B cell (primary cell): ENCODE results near the gene CERS6. TPM values are rescaled to one million over a fixed set of nuclear protein-coding genes. Genes with fewer than 3 reads are reported as not detected.

ENCODE experiments used
- ATAC-seq: fragments of 200-7000 bp; cut with Tn5 transposase; one replicate; pipeline ENCODE4 v1.10.0; 2021; ENCODE audit warnings: low read depth, mild to moderate bottlenecking, moderate number of reproducible peaks, moderate library complexity
- CTCF ChIA-PET: fragments of 350-600 bp; sonication (Branson Sonifier 250); formaldehyde crosslinking; loops from one replicate; lab custom pipeline; 2021; ENCODE audit warnings: antibody characterized with exemption, inconsistent platforms; lab: Charles Lee
- POLR2A ChIA-PET: fragments of 350-600 bp; sonication (Branson Sonifier 250); formaldehyde crosslinking; loops from one replicate; lab custom pipeline; 2021; ENCODE audit warnings: antibody characterized with exemption; lab: Charles Lee
- DNase-seq: peaks from one replicate; pipeline ENCODE4 v3.0.0; 2013
- H2AFZ ChIP-seq: 2 replicates; pipeline ENCODE4 v1.6.1; 2012; ENCODE audit warnings: mild to moderate bottlenecking, low read depth, low read length; ENCODE audit not compliant: insufficient read depth, poor library complexity, severe bottlenecking
- H3K27ac ChIP-seq, 2 donors: 1 replicate in 1 of 2; 2 replicates in 1 of 2; pipeline ENCODE4 v1.5.1; 2012 to 2013; ENCODE audit warnings: low read length in 2 of 2, mild to moderate bottlenecking in 2 of 2, moderate library complexity in 1 of 2
- H3K27me3 ChIP-seq, 4 experiments: fragments of 200-600 bp in 1 of 4; sonication (generic) in 1 of 4; replicated peaks in 1 of 4; 1 replicate in 2 of 4; 2 replicates in 2 of 4; pipeline versions ENCODE4 v1.6.1 to v1.7.0; 2013 to 2016; ENCODE audit warnings: low read length in 3 of 4, mild to moderate bottlenecking in 2 of 4, mixed read lengths in 1 of 4, moderate library complexity in 1 of 4; ENCODE audit not compliant: insufficient read depth in 4 of 4, control insufficient read depth in 3 of 4; ENCODE audit errors: control extremely low read depth in 1 of 4
- H3K36me3 ChIP-seq, 2 experiments: replicated peaks in 1 of 2; 1 replicate in 1 of 2; 2 replicates in 1 of 2; pipeline versions ENCODE4 v1.6.1 to v1.7.1; 2013; ENCODE audit warnings: low read length in 1 of 2; ENCODE audit not compliant: insufficient read depth in 2 of 2, control insufficient read depth in 1 of 2; ENCODE audit errors: control extremely low read depth in 1 of 2, extremely low read depth in 1 of 2
- H3K4me1 ChIP-seq, 2 donors: fragments of 200-600 bp in 1 of 2; sonication (generic) in 1 of 2; 1 replicate in 1 of 2; 2 replicates in 1 of 2; pipeline versions ENCODE4 v1.5.1 to v1.6.1; 2013 to 2017; ENCODE audit warnings: low read length in 2 of 2; ENCODE audit not compliant: control insufficient read depth in 2 of 2, insufficient read depth in 2 of 2
- H3K4me2 ChIP-seq: replicated peaks from 2 replicates; pipeline ENCODE3; 2012; ENCODE audit warnings: mild to moderate bottlenecking, low read depth, low read length; ENCODE audit not compliant: poor library complexity, severe bottlenecking
- H3K4me3 ChIP-seq, 5 experiments: fragments of 200-600 bp in 1 of 5; sonication (generic) in 1 of 5; 1 replicate in 3 of 5; 2 replicates in 2 of 5; pipeline versions ENCODE4 v1.5.1 to v1.7.0; 2011 to 2016; ENCODE audit warnings: low read length in 4 of 5, mild to moderate bottlenecking in 4 of 5, low read depth in 2 of 5, control low read depth in 1 of 5, moderate library complexity in 1 of 5; ENCODE audit not compliant: insufficient read depth in 1 of 5; ENCODE audit errors: control extremely low read depth in 1 of 5, extremely low read depth in 1 of 5
- H3K79me2 ChIP-seq: fragments of 200-600 bp; sonication (generic); one replicate; pipeline ENCODE4 v1.6.0; 2016; ENCODE audit warnings: low read length; ENCODE audit not compliant: control insufficient read depth, insufficient read depth
- H3K9ac ChIP-seq: fragments of 200-600 bp; sonication (generic); 2 replicates; pipeline ENCODE4 v1.6.1; 2017; ENCODE audit warnings: mild to moderate bottlenecking, low read length, moderate library complexity
- H3K9me3 ChIP-seq, 3 donors: one replicate each; pipeline versions ENCODE4 v1.6.1 to v1.7.1; 2013; ENCODE audit warnings: low read length in 2 of 3; ENCODE audit not compliant: control insufficient read depth in 2 of 3, insufficient read depth in 1 of 3; ENCODE audit errors: control extremely low read depth in 1 of 3
- H4K20me1 ChIP-seq: 2 replicates; pipeline ENCODE4 v1.6.0; 2012; ENCODE audit warnings: mild to moderate bottlenecking, low read length; ENCODE audit not compliant: insufficient read depth, control insufficient read depth, poor library complexity, severe bottlenecking
- H3K27ac Mint-ChIP-seq: one replicate; pipeline ENCODE4 v1.8.0; 2021; ENCODE audit warnings: mixed read lengths
- H3K27me3 Mint-ChIP-seq: one replicate; pipeline ENCODE4 v1.8.0; 2021; ENCODE audit warnings: mixed read lengths
- H3K4me1 Mint-ChIP-seq: one replicate; pipeline ENCODE4 v1.8.0; 2021; ENCODE audit warnings: mixed read lengths
- H3K4me3 Mint-ChIP-seq: one replicate; pipeline ENCODE4 v1.8.0; 2021; ENCODE audit warnings: mixed read lengths
- H3K9me3 Mint-ChIP-seq: one replicate; pipeline ENCODE4 v1.8.0; 2022; ENCODE audit warnings: mixed read lengths; ENCODE audit not compliant: insufficient read depth
- EZH2 ChIP-seq: IDR thresholded peaks from 2 replicates; pipeline ENCODE4 v1.6.1; 2012; ENCODE audit warnings: borderline replicate concordance, low read depth, mild to moderate bottlenecking, moderate library complexity, low read length; ENCODE audit not compliant: insufficient read depth, poor library complexity, severe bottlenecking
- WGBS: methylation state at CpG from one replicate; pipeline ENCODE4 v1.1.5; 2013; ENCODE audit warnings: missing lambda C conversion rate; ENCODE audit not compliant: insufficient coverage; 5-methylcytosine and 5-hydroxymethylcytosine counted together
- intact Hi-C: fragments of 100-400 bp; cut with micrococcal nuclease; formaldehyde crosslinking; loops from one replicate; pipeline ENCODE4 v1.10.0; 2022
- polyA plus RNA-seq: library from polyadenylated mRNA; depleted of rRNA; stranded (reverse); fragments of >200 nt; gene quantifications from 2 replicates; pipeline ENCODE4 v1.2.3, GENCODE V29; 2012
- total RNA-seq, 2 donors: library from RNA; stranded (reverse); fragments of 120-200 nt in 1 of 2; gene quantifications; 1 replicate in 1 of 2; 2 replicates in 1 of 2; pipeline versions ENCODE4 v1.2.3 to v1.2.4, GENCODE V29; 2013 to 2022
- TF ChIP-seq, protein P1 (sequence below): fragments of 200-600 bp; IDR thresholded peaks from one replicate; pipeline ENCODE4 v1.8.0; 2022; ENCODE audit warnings: antibody characterized with exemption, mild to moderate bottlenecking

The CERS6 gene
- total and polyA plus RNA-seq, 2 donors (not counting 1 experiment from before 2014, with no cell fraction given), result 2.2 to 5.5 TPM

DNA sequence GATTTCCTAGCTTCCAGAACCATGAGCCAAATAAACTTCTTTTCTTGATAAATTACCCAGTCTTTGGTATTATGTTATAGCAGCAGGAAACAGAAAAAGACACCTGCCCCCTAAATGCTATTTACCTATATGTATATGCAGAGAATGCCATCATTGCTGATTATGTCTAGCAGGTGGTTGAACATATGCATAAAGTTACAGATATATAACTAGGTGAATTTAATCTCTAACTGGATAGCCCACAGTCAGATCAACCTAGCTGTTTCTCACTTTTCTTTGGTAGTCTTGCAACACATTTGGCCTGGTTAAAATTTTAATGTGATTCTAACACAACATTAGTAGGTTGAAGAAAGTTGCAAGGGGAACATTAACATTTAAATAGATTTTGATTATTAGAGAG lies 7.1 kb upstream of the CERS6 start:
- POLR2A ChIA-PET, result no interaction called here
- no peaks in the 10 kb centered on the region for H3K79me2 ChIP-seq
- ATAC-seq, result no peak
- Mint-ChIP-seq H3K4me3 (no peak overlapping the region), H3K27me3 (peaks cover 2% of the 10 kb centered on the region), H3K4me1 (no peaks in the 10 kb centered on the region), H3K27ac (no peak overlapping the region), H3K9me3 (peaks cover 5% of the 10 kb centered on the region)
- TF ChIP-seq, protein P1, sequence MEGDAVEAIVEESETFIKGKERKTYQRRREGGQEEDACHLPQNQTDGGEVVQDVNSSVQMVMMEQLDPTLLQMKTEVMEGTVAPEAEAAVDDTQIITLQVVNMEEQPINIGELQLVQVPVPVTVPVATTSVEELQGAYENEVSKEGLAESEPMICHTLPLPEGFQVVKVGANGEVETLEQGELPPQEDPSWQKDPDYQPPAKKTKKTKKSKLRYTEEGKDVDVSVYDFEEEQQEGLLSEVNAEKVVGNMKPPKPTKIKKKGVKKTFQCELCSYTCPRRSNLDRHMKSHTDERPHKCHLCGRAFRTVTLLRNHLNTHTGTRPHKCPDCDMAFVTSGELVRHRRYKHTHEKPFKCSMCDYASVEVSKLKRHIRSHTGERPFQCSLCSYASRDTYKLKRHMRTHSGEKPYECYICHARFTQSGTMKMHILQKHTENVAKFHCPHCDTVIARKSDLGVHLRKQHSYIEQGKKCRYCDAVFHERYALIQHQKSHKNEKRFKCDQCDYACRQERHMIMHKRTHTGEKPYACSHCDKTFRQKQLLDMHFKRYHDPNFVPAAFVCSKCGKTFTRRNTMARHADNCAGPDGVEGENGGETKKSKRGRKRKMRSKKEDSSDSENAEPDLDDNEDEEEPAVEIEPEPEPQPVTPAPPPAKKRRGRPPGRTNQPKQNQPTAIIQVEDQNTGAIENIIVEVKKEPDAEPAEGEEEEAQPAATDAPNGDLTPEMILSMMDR, result no peak
- TF ChIP-seq EZH2, result no peak
- no peak overlapping the region for H3K4me2 ChIP-seq
- intact Hi-C loops, result loop anchor here (10.0 kb wide), 1 partner anchor 236 kb away; no protein-coding TSS in a partner anchor
- no peak overlapping the region for H3K9ac ChIP-seq
- H3K36me3 ChIP-seq, result no peaks in the 10 kb centered on the region
- H3K27me3 ChIP-seq, result no peaks in the 10 kb centered on the region
- no peak for DNase-seq
- no peaks in the 10 kb centered on the region for H4K20me1 ChIP-seq
- peaks cover 2 to 8% (median 6%) of the 10 kb centered on the region in 3 donors for H3K9me3 ChIP-seq
- H3K27ac ChIP-seq, result no peak overlapping the region
- H2AFZ ChIP-seq, result no peak overlapping the region
- H3K4me3 ChIP-seq, result no peak overlapping the region
- no peaks in the 10 kb centered on the region for H3K4me1 ChIP-seq
- CTCF ChIA-PET, result interaction anchor here (0.7 kb wide), 1 partner anchor 98 kb away, joined by 3 read pairs; no protein-coding TSS in a partner anchor

GRCh38 chr2:168449419-168449818 lies 6.7 kb upstream of the CERS6 start:
- Histone ChIP-seq H3K27ac (no peak overlapping the region), H3K4me3 (no peak overlapping the region), H3K27me3 (no peaks in the 10 kb centered on the region), H3K79me2 (no peaks in the 10 kb centered on the region), H4K20me1 (no peaks in the 10 kb centered on the region), H3K4me1 (no peaks in the 10 kb centered on the region), H3K9ac (no peak overlapping the region), H3K4me2 (no peak overlapping the region), H3K36me3 (no peaks in the 10 kb centered on the region), H3K9me3 (peaks cover 2 to 8% (median 6%) of the 10 kb centered on the region in 3 donors), H2AFZ (no peak overlapping the region)
- DNase-seq (no peak), ATAC-seq (no peak)
- TF ChIP-seq, protein P1, result no peak
- no peak for TF ChIP-seq EZH2
- no CpG with 5 or more reads among the region's 3 CpGs for WGBS
- Mint-ChIP-seq H3K4me1 (no peaks in the 10 kb centered on the region), H3K4me3 (no peak overlapping the region), H3K27ac (no peak overlapping the region), H3K9me3 (peaks cover 5% of the 10 kb centered on the region), H3K27me3 (peaks cover 2% of the 10 kb centered on the region)
- intact Hi-C loops, result loop anchor here (10.0 kb wide), 1 partner anchor 235 kb away; no protein-coding TSS in a partner anchor
- ChIA-PET CTCF (interaction anchor here (0.7 kb wide), 1 partner anchor 98 kb away, joined by 3 read pairs; no protein-coding TSS in a partner anchor), POLR2A (no interaction called here)
